Activated naive CD8-positive, alpha-beta T cell treated with anti-CD3 and anti-CD28 coated beads for 36 hours (primary cell): Measurements from ENCODE around the gene LTBP2. TPM values are rescaled to one million over a fixed set of nuclear protein-coding genes. Genes with fewer than 3 reads are reported as not detected.

Source experiments
- DNase-seq: peaks from one replicate; pipeline ENCODE4 v3.0.0; 2021
- H3K27ac Mint-ChIP-seq: one replicate; pipeline ENCODE4 v1.8.0; 2022; ENCODE audit warnings: mild to moderate bottlenecking, moderate library complexity, mixed read lengths
- H3K27me3 Mint-ChIP-seq: one replicate; pipeline ENCODE4 v1.8.0; 2022; ENCODE audit warnings: mild to moderate bottlenecking, mixed read lengths
- H3K36me3 Mint-ChIP-seq: one replicate; pipeline ENCODE4 v1.8.0; 2021; ENCODE audit warnings: mild to moderate bottlenecking, mixed read lengths
- H3K4me1 Mint-ChIP-seq: one replicate; pipeline ENCODE4 v1.8.0; 2021; ENCODE audit warnings: mixed read lengths
- H3K4me3 Mint-ChIP-seq: one replicate; pipeline ENCODE4 v1.8.0; 2022; ENCODE audit warnings: mild to moderate bottlenecking, moderate library complexity, mixed read lengths
- H3K9me3 Mint-ChIP-seq: one replicate; pipeline ENCODE4 v1.8.0; 2022; ENCODE audit warnings: mixed read lengths
- total RNA-seq, 2 experiments: library from RNA; stranded (reverse); gene quantifications; one replicate each; pipeline ENCODE4 v1.2.3, GENCODE V29; 2021

The LTBP2 gene
- total RNA-seq, 2 experiments from 2014 or later, result 0.06 to 0.10 TPM

DNA sequence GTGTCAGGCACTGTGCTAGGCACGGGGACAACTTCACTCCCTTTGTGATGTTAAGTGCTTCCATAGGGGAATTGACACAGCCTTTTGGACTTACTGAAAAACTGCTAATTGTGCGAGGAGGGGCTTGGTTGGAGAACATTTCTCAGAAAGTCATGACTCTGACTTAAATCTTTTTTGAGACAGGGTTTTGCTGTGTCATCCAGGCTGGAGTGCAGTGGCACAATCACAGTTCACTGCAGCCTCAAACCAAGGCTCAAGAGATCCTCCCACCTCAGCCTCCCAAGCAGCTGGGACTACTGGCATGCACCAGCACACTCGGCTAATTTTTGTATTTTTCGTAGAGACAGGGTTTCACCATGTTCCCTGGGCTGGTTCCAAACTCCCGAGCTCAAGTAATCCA is 10.2 kb upstream of the LTBP2 start:
- H3K9me3 Mint-ChIP-seq, result no peaks in the 10 kb centered on the region
- no peak for DNase-seq
- peaks cover 40% of the 10 kb centered on the region for H3K4me1 Mint-ChIP-seq
- H3K36me3 Mint-ChIP-seq, result no peaks in the 10 kb centered on the region
- H3K4me3 Mint-ChIP-seq, result no peak overlapping the region
- no peak overlapping the region for H3K27ac Mint-ChIP-seq
- H3K27me3 Mint-ChIP-seq, result no peaks in the 10 kb centered on the region

DNA sequence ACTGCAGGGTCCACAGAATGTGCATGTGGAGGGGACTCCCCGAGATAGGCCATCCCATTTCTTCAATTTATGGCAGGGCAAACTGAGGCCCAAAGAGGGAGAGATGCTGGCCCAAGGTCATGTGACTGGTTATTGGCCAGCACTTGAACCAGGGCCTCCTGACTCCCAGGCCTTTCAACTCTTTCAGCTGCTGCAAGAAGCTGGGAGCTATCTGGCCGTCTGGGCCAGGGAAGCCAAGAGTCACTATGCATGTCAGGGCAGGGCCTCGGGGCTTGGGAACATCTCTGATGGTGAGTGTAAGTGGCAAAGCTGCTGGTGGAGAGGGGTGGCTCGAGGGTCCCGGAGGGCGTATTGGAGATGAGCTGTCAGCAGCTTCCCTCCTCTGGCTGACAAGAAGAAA is 9.5 kb upstream of the LTBP2 start:
- no peaks in the 10 kb centered on the region for H3K9me3 Mint-ChIP-seq
- no peak overlapping the region for H3K27ac Mint-ChIP-seq
- H3K36me3 Mint-ChIP-seq, result no peaks in the 10 kb centered on the region
- DNase-seq, result no peak
- H3K4me1 Mint-ChIP-seq, result peaks cover 38% of the 10 kb centered on the region
- no peaks in the 10 kb centered on the region for H3K27me3 Mint-ChIP-seq
- no peak overlapping the region for H3K4me3 Mint-ChIP-seq

DNA sequence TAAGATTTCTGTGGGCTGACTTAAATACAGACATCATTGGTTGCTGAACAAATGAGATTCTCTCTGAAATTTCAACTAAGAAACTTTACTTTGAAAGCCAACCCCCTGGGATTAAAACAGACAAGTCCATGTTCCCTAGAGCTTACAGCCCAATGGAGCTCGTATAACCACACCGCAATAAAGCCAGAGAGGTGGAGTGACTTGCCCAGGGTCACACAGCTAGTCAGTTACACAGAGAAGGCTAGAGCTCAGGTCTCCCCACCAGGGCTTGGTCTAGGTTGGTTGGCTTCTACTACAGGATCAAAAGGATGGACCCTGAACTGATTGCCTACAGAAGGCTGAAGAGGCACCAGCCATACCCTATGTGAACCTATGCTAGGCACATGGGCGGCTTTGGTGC is 8.9 kb upstream of the LTBP2 start:
- Mint-ChIP-seq H3K9me3 (no peaks in the 10 kb centered on the region), H3K4me1 (peaks cover 40% of the 10 kb centered on the region), H3K27me3 (peaks cover under 1% of the 10 kb centered on the region), H3K27ac (no peak overlapping the region), H3K4me3 (no peak overlapping the region), H3K36me3 (no peaks in the 10 kb centered on the region)
- no peak for DNase-seq

DNA sequence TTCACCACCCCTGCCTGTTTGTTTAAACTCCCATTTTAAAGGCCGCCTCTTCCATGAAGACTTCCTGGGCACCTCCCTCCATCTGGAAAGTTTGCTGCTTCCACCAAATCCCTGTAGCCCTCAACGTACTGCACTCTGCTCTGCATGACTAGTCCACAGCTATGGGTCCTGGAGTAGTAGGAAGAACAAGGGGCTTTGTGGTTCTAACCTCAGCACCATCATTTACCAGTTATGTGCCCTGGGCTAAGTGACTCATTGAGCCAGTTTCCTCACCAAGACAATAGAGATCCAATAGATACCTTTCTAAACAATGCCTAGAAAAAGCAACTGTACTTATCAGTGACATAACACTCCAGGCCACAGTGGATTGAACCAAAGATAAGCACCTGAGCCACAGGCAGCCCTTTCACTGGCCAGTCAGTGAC is 8.5 kb upstream of the LTBP2 start:
- Mint-ChIP-seq H3K9me3 (no peaks in the 10 kb centered on the region), H3K27me3 (peaks cover 4% of the 10 kb centered on the region), H3K4me1 (peaks cover 44% of the 10 kb centered on the region), H3K27ac (peak overlapping the region; percentile 42), H3K4me3 (no peak overlapping the region), H3K36me3 (no peaks in the 10 kb centered on the region)
- peak; percentile 44 for DNase-seq

DNA sequence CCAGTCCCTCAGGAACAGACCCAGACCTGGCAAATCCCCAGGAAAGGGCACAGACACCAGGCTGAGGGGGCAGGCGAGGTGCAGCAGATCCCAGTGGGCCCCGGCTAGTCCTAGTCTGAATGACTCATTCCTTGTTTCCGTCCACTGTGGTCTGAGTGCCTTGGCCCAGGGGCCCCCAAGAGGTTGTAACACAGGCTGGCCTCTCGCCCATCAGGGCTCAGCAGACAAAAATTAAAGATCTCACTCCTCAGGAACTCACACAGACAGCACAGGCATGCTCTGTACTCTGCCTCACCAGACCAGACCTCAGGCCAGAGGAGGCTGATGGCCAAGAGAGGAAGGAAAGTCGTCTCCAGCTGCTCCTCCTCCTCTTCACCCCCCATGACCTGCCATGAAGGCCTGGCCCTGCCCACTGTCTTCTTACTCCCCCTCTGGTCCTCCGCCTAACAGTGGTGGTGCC is 7.7 kb upstream of the LTBP2 start:
- H3K27me3 Mint-ChIP-seq, result peaks cover 5% of the 10 kb centered on the region
- no peaks in the 10 kb centered on the region for H3K9me3 Mint-ChIP-seq

DNA sequence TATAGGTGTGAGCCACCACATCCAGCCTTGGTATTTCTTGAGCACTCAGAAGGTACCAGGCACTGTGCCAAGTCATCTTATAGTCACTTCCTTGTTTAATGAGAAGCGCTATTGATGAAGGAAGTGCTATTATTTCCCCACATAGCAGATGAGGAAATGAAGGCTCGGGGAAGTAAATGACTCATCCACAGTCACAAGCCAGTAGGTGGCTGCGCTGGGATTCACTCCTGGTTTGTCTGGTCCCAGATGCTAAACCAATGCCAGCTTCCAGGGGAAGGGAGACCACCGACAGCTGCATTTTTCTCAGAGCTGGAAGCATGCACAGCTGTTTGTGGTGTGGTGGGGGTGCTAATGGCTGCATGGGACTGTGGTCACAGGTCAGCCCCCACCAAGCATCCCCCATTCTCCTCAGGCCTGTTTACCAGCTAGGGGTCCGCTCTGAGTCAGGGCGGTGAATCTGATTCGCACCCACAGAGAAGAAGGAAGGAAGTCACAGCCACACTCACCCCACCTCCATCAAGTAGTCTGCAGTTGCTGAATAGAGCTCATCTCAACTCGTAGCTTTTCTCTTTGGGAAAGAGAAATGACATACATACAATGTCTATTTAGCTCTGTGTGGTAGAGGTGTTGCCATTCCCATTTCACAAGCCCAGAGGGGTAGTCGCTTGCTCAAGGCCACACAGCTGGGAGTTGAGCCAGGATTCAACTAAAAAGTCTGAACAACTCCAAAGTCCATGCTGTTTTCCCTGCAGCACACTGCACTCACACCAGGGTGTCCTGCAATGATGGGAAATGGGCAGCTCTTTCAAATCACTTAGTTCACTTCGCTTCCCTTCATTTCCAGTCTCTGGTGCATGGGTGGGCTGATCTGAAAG is 6.3 kb upstream of the LTBP2 start:
- peak; percentile 74 for DNase-seq
- H3K36me3 Mint-ChIP-seq, result no peaks in the 10 kb centered on the region
- H3K4me3 Mint-ChIP-seq, result peak overlapping the region; percentile 33
- peaks cover 54% of the 10 kb centered on the region for H3K4me1 Mint-ChIP-seq
- no peaks in the 10 kb centered on the region for H3K9me3 Mint-ChIP-seq
- peak overlapping the region; percentile 78 for H3K27ac Mint-ChIP-seq
- peaks cover 5% of the 10 kb centered on the region for H3K27me3 Mint-ChIP-seq

More for the DNA sequence above, 7.7 kb upstream of the LTBP2 start:
- no peak for DNase-seq
- Mint-ChIP-seq H3K27ac (no peak overlapping the region), H3K4me1 (peaks cover 49% of the 10 kb centered on the region), H3K4me3 (no peak overlapping the region), H3K36me3 (no peaks in the 10 kb centered on the region)

DNA sequence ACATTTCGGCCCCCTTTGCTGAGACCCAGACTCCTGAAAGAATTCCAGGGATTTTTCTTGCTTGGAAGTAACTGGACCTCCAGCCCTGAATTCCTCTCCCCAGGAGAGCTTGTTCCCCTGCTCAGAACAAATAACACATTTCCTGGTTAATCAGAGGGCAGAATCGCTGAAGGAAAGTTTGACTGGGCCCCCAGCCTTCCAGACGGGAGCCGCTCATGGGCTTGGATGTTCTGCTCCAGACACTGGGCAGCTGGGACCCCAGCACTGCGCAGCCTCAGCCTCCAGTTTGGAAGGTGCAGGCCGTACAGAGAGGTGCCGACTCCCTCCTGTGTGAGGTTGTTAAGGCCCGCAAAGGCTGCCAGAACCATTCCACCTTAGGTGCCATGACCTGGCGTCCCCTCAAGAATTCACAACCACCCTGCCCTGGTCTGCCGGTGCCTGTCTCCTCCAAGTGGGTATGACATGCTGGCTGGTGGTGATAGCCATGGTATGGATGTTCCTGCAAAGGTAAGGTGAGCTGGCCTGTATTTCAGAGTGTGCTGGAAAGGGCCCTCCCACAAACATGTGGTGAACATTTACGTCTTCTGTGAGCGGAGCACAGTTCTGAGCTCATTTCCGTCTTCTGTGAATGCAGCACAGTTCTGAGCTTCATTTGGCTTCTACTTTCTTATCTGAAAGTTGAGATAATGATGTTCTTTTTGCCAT is 5.1 kb upstream of the LTBP2 start:
- Mint-ChIP-seq H3K27ac (peak overlapping the region; percentile 78), H3K9me3 (no peaks in the 10 kb centered on the region), H3K27me3 (peaks cover 5% of the 10 kb centered on the region), H3K4me1 (peaks cover 54% of the 10 kb centered on the region), H3K36me3 (no peaks in the 10 kb centered on the region), H3K4me3 (no peak overlapping the region)
- DNase-seq, result no peak

DNA sequence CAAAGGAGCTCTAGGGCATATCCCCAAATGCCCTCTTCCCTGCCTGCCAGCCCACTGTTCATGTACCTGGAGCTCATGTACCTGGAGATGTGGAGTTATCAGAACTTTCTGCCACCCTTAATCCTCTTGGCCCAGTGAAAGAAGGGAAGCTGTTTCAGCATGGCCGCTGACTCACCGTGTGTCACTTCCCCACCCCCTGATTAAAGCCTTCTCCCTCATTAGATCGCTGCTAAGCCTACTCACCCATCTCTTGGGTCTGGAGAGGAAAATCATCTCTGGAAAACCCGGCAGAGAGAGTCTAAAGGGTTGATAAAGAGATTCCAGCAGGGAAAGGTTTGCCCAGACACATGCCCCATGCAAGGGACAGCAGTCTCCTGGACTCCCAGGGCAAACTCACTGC is 4.5 kb upstream of the LTBP2 start:
- Mint-ChIP-seq H3K36me3 (no peaks in the 10 kb centered on the region), H3K4me1 (peaks cover 54% of the 10 kb centered on the region), H3K27ac (no peak overlapping the region), H3K27me3 (peaks cover 5% of the 10 kb centered on the region), H3K4me3 (no peak overlapping the region), H3K9me3 (no peaks in the 10 kb centered on the region)
- DNase-seq, result no peak

DNA sequence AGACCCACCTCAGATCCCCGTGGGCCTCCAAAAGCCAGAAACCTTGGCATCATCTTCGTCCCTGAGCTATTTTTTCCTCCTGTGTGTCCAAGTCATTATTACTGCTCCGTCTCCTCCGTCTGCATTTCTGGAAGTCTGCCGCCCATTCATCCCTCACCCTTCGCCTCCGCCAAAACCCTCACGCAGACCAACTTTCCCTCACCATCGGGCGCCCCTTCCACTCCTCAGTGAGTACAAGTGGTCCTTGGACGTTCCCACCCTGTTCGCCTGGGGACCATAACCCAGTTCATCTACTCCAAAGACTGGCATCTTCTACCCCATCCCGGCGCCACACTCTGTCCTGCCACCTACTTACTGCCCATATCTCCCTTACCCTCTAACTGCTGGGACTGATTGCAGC is 3.7 kb upstream of the LTBP2 start:
- no peak for DNase-seq
- Mint-ChIP-seq H3K27me3 (peaks cover 10% of the 10 kb centered on the region), H3K9me3 (no peaks in the 10 kb centered on the region), H3K4me3 (no peak overlapping the region), H3K36me3 (no peaks in the 10 kb centered on the region), H3K4me1 (peaks cover 50% of the 10 kb centered on the region), H3K27ac (no peak overlapping the region)

DNA sequence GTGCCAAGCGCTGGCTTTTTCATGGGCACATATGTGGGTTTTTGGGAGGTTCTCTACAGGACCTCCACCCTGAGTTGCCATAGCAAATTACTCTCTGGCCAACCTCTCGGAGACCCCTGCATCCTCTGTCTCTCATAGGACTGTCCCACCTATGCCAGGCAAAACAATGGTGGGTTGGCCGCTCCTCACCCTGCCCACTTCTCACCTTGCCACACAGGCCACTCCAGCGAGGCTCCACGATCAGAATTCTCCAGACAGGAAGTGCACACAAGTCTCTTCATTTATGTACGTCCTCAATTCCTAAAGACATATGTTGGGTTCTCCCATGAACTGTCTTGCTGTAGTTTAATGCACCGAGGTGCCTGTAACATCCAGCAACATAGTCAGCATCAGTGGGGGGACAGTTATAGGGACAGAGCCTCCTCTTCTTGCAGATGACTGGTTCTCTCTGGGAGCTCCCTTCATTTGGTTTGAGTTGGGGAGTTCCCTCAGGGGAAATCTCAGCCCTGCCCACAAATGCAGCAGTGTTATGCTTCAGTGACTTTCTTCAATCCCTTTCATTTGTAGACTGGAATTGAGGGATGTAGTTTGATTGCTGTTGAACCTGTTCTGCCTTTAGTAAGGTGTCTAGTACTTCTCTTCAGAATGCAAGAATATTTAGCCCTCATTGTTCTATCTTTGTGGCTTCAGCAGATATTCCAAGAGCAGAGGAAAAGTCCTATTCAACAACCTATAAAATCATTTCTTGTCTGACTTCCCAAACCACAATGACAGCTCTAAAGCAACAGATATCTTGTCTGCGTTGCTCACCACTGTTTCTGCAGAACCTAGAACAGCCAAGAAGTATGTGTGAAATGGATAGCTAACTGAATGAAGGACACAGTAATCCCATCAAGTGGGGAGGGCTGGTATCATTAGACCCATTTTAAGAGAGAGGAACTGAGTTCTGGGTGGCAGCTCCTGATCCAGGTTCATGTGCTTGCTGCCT is 2.8 kb upstream of the LTBP2 start:
- Mint-ChIP-seq H3K27me3 (peaks cover 18% of the 10 kb centered on the region), H3K36me3 (no peaks in the 10 kb centered on the region), H3K4me1 (peaks cover 42% of the 10 kb centered on the region), H3K4me3 (no peak overlapping the region), H3K27ac (no peak overlapping the region), H3K9me3 (no peaks in the 10 kb centered on the region)
- DNase-seq, result no peak

DNA sequence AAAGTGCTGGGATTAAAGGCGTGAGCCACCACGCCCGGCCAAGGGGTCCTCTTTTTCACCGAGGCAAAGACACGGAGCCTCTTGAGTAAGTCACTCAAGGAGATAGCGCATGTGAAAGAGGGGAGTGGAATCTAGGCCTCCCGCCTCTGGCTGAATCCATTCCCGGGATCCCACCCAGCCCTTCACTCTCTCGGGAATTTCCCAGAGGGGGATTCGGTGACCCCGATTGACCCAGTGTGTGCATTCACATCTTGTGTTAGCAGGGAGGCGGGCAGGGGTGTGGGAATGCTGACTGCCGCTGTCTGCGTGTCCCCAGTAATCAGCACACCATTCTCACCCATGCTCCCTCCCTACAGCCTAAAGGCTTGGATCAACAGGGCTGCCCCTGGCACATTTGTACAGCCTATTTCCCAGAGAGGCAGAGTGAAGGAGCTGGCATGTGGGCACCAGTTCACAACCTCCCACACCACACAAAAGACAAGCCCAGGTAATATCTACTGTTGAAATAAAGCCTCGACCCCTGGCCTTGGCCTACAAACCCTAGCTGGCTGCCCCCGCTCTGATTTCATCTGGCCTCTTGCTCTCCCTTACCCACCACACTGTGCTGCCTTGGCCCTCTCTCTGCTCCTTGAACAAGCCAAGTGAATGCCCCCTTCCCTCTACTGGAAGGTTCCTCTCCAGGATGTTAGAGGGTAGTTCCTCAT is 1.3 kb upstream of the LTBP2 start:
- H3K27ac Mint-ChIP-seq, result no peak overlapping the region
- H3K9me3 Mint-ChIP-seq, result no peaks in the 10 kb centered on the region
- peaks cover 39% of the 10 kb centered on the region for H3K4me1 Mint-ChIP-seq
- no peak overlapping the region for H3K4me3 Mint-ChIP-seq
- no peaks in the 10 kb centered on the region for H3K36me3 Mint-ChIP-seq
- peaks cover 18% of the 10 kb centered on the region for H3K27me3 Mint-ChIP-seq
- DNase-seq, result no peak

DNA sequence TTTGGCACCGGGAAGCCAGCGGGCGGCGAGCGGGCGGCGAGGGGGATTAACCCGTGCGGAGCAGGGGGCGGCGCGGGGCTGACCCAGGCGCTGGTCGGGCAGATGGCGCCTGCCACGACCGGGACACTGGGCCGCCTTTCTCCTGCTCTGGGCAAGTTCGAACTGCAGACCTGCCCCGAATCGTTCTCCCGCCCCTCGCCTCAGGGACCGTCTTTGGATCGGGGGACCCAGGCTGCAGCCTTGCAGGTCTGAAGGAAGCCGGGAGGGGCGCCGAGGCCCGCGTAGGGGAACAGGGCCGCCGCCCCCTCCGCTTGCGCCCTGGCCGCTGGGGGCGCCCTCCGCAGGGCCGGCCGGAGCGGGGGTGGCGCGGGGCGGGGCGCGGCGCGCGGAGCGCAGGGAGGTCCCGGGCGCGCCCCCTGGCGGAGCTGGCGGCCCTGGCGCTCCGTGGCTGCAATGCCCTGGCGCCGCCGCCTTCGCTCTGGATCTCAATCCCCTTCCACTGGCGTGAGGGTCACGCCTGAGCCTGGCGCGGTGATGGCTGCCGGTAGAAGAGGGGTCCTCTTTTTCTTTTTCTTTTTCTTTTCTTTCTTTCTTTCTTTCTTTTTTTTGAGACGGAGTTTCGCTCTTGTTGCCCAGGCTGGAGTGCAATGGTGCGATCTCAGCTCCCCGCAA is 449 bp upstream of the LTBP2 start:
- Mint-ChIP-seq H3K27ac (no peak overlapping the region), H3K4me3 (peak overlapping the region; percentile 68), H3K36me3 (no peaks in the 10 kb centered on the region), H3K4me1 (peaks cover 31% of the 10 kb centered on the region), H3K27me3 (peaks cover 18% of the 10 kb centered on the region), H3K9me3 (no peaks in the 10 kb centered on the region)
- DNase-seq, result peak; percentile 94

DNA sequence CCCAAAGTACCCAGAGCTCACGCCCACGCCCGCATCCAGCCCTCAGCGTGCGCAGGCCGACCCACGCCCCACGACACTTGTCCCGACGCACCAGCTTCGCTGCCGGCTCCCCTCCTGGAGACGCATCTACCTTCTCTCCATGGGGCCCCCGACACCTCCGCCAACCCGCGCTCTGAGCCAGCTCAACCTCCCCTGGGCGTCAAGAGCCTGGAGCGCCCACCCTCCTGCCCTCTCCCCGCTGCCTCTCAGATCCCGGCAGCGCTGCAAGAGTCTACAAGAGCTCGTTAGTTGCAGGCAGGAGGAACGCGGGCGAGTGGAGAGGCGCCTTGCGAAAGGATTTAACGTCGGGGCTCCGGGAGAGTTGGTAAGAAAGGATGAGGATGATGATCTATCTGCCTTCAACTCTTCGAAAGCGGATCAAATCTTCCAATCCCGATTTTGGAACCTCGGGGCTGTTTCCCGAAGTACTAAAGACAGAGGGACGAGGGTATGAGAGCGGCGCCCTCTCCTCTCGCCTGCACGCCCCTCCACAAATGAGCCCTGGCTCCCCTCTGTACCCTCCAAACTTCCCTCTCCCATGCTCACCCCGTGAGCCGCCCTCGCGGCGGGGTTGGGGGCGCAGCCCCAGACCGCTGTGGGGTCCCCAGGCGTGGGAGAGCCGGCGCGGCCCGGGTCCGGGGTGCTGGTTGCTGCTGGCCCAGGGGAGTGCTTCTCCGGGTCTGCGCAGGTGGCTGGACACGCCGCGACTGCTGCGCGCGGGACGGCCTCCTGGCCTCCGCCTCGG is 979 bp downstream of the LTBP2 start:
- peaks cover 18% of the 10 kb centered on the region for H3K27me3 Mint-ChIP-seq

More for the DNA sequence above, 979 bp downstream of the LTBP2 start:
- no peak overlapping the region for H3K4me3 Mint-ChIP-seq
- H3K9me3 Mint-ChIP-seq, result no peaks in the 10 kb centered on the region
- no peak for DNase-seq
- H3K4me1 Mint-ChIP-seq, result peaks cover 30% of the 10 kb centered on the region
- no peaks in the 10 kb centered on the region for H3K36me3 Mint-ChIP-seq
- H3K27ac Mint-ChIP-seq, result no peak overlapping the region
